ACC112 (cell line): ENCODE data around the gene EPHX1.

Experiments
- H2AFZ ChIP-seq: fragments of 200-600 bp; sonication (generic); one replicate; pipeline ENCODE4 v1.6.0; 2017; ENCODE audit warnings: antibody characterized with exemption, low read length; ENCODE audit not compliant: unreplicated experiment
- H3K27ac ChIP-seq: fragments of 200-600 bp; sonication (generic); 2 replicates; pipeline ENCODE4 v1.5.1; 2014; ENCODE audit warnings: low read depth, mild to moderate bottlenecking, antibody characterized with exemption, low read length, moderate library complexity
- H3K27me3 ChIP-seq: fragments of 200-600 bp; sonication (generic); 2 replicates; pipeline ENCODE4 v1.6.1; 2014; ENCODE audit warnings: mild to moderate bottlenecking, antibody characterized with exemption, low read length, moderate library complexity, mixed read lengths; ENCODE audit not compliant: insufficient read depth
- H3K36me3 ChIP-seq: fragments of 200-600 bp; sonication (generic); 2 replicates; pipeline ENCODE4 v1.6.1; 2016; ENCODE audit warnings: mild to moderate bottlenecking, antibody characterized with exemption, low read length, moderate library complexity, mixed read lengths; ENCODE audit not compliant: insufficient read depth
- H3K4me1 ChIP-seq: fragments of 200-600 bp; sonication (generic); one replicate; pipeline ENCODE4 v1.6.1; 2016; ENCODE audit warnings: low read length, mixed read lengths; ENCODE audit not compliant: insufficient read depth, unreplicated experiment, control insufficient read depth
- H3K4me3 ChIP-seq: fragments of 200-600 bp; sonication (generic); 2 replicates; pipeline ENCODE4 v1.5.1; 2014; ENCODE audit warnings: mild to moderate bottlenecking, low read depth, low read length
- H3K79me2 ChIP-seq: fragments of 200-600 bp; sonication (generic); one replicate; pipeline ENCODE4 v1.6.0; 2016; ENCODE audit warnings: low read length; ENCODE audit not compliant: control insufficient read depth, unreplicated experiment, insufficient read depth

The EPHX1 gene

DNA sequence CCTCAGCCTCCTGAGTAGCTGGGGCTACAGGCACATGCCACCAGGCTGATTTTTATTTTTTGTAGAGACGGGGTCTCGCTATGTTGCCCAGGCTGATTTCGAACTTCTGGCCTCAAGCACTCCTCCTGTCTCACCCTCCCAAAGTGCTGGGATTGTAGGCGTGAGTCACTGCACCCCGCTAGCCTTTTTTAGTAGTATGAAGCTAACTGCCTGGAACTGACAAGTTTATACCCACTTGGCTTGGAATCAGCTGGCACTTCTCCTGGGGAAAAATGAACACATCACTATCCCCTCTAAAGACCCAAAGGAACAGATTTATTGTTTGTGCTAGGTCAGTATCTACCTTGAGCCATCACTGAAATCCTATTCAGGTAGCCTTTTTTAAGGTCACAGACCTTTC, 53.2 kb downstream of the EPHX1 start:
- Histone ChIP-seq H3K27me3 (no peaks in the 10 kb centered on the region), H3K79me2 (no peaks in the 10 kb centered on the region), H3K36me3 (peaks cover 25% of the 10 kb centered on the region; the same call in 1 of the 2 replicates), H2AFZ (no peak overlapping the region), H3K4me3 (no peak overlapping the region), H3K4me1 (peaks cover 26% of the 10 kb centered on the region), H3K27ac (no peak overlapping the region)

DNA sequence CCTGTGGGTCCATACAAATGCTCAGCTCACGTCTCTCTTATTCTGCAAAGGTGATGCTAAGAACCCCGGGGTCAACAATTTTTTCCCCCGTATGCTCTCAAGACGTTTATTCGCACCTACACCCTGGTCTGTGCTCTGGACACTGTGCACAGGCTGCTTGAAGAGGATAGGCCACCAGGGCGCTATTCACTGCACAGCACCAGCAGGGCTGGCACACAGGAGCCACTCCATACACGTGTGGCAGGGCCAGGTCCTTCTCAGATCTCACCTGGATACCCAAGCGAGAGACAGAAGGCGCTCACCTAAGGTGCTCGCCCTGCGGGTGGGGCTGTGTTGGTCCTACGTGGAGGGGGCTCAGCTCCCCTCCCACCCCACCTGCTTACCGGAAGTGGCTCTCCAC, 55.6 kb downstream of the EPHX1 start:
- no peak overlapping the region for H3K4me3 ChIP-seq
- no peak overlapping the region for H2AFZ ChIP-seq
- H3K27ac ChIP-seq: peak overlapping the region; percentile 48; the same call in 1 of the 2 replicates
- H3K27me3 ChIP-seq: no peaks in the 10 kb centered on the region
- H3K4me1 ChIP-seq: peaks cover 26% of the 10 kb centered on the region
- H3K79me2 ChIP-seq: no peaks in the 10 kb centered on the region
- H3K36me3 ChIP-seq: peaks cover 26% of the 10 kb centered on the region; the same call in 1 of the 2 replicates

GRCh38 chr1:225866061-225866837, 56.3 kb downstream of the EPHX1 start:
- H3K27me3 ChIP-seq: no peaks in the 10 kb centered on the region
- H3K27ac ChIP-seq: peak overlapping the region; percentile 48; the same call in 1 of the 2 replicates
- no peak overlapping the region for H3K4me3 ChIP-seq
- H3K4me1 ChIP-seq: peaks cover 33% of the 10 kb centered on the region
- H3K79me2 ChIP-seq: no peaks in the 10 kb centered on the region
- H2AFZ ChIP-seq: no peak overlapping the region
- peaks cover 25% of the 10 kb centered on the region; the same call in 1 of the 2 replicates for H3K36me3 ChIP-seq

- Histone ChIP-seq H3K4me1 (peaks cover 41% of the 10 kb centered on the region), H3K4me3 (no peak overlapping the region), H3K79me2 (no peaks in the 10 kb centered on the region), H3K27me3 (no peaks in the 10 kb centered on the region), H3K27ac (no peak overlapping the region), H2AFZ (no peak overlapping the region), H3K36me3 (0 out of 2 replicates have a peak, but pooled peaks cover 18% of the 10 kb centered on the region)
Measured at GRCh38 chr1:225866981-225867380, 57.1 kb downstream of the EPHX1 start.

GRCh38 chr1:225868631-225869330, 58.9 kb downstream of the EPHX1 start:
- Histone ChIP-seq H3K4me3 (no peak overlapping the region), H2AFZ (no peak overlapping the region), H3K4me1 (peaks cover 39% of the 10 kb centered on the region), H3K27ac (no peak overlapping the region), H3K36me3 (0 out of 2 replicates have a peak, but pooled peaks cover 14% of the 10 kb centered on the region), H3K79me2 (no peaks in the 10 kb centered on the region), H3K27me3 (no peaks in the 10 kb centered on the region)

DNA sequence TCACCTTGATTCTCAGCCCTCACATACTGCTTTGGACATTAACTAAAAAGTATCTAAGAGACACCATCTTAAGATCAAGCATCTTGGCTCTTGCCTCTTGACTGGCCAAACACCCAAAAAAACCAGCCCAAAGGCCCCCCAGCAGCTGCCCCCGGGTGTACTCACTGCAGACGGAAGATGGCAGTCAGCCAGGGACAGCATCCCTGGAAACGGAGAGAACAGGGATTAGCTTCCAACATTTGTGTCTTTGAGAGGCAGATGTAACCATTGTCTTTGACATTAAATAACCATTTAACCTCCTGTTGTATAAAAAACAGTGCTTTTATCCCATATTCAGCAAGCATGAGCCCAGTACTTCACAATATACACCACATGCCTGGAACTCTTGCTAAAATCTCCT, 61.0 kb downstream of the EPHX1 start:
- 0 out of 2 replicates have a peak, but pooled peaks cover 9% of the 10 kb centered on the region for H3K36me3 ChIP-seq
- H3K4me3 ChIP-seq: no peak overlapping the region
- H3K4me1 ChIP-seq: peaks cover 28% of the 10 kb centered on the region
- H3K27me3 ChIP-seq: no peaks in the 10 kb centered on the region
- H3K79me2 ChIP-seq: no peaks in the 10 kb centered on the region
- no peak overlapping the region for H2AFZ ChIP-seq
- no peak overlapping the region for H3K27ac ChIP-seq

GRCh38 chr1:225871359-225872074, 61.6 kb downstream of the EPHX1 start:
- H3K4me1 ChIP-seq: peaks cover 22% of the 10 kb centered on the region
- no peak overlapping the region for H3K4me3 ChIP-seq
- H2AFZ ChIP-seq: no peak overlapping the region
- H3K27ac ChIP-seq: peak overlapping the region; percentile 21; the same call in 1 of the 2 replicates
- H3K36me3 ChIP-seq: 0 out of 2 replicates have a peak, but pooled peaks cover 9% of the 10 kb centered on the region
- H3K27me3 ChIP-seq: no peaks in the 10 kb centered on the region
- H3K79me2 ChIP-seq: no peaks in the 10 kb centered on the region

DNA sequence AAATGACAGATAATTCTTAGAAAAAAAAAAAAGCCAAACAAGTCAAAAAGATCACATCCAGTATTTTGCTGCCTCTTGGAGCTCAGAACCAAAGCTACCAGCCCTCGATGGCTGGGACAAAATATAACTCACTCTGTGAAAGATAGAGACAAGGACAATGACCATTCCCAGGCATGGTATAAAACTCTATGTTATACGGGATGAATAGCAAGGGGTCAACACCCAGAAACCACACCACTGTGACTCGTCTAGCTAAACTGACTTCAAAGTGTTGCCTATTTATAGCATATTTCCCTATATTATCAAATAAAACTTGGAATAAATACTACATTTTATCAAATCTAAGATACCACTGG, 62.1 kb downstream of the EPHX1 start:
- H3K79me2 ChIP-seq: no peaks in the 10 kb centered on the region
- H3K27me3 ChIP-seq: no peaks in the 10 kb centered on the region
- H3K36me3 ChIP-seq: 0 out of 2 replicates have a peak, but pooled peaks cover 9% of the 10 kb centered on the region
- H3K4me3 ChIP-seq: no peak overlapping the region
- H2AFZ ChIP-seq: no peak overlapping the region
- peaks cover 16% of the 10 kb centered on the region for H3K4me1 ChIP-seq
- H3K27ac ChIP-seq: peak overlapping the region; percentile 21; the same call in 1 of the 2 replicates

GRCh38 chr1:225873281-225873850, 63.4 kb downstream of the EPHX1 start:
- no peak overlapping the region for H3K4me3 ChIP-seq
- H2AFZ ChIP-seq: no peak overlapping the region
- no peaks in the 10 kb centered on the region for H3K79me2 ChIP-seq
- no peak overlapping the region for H3K27ac ChIP-seq
- H3K4me1 ChIP-seq: peaks cover 27% of the 10 kb centered on the region
- H3K27me3 ChIP-seq: no peaks in the 10 kb centered on the region
- 0 out of 2 replicates have a peak, but pooled peaks cover 9% of the 10 kb centered on the region for H3K36me3 ChIP-seq

DNA sequence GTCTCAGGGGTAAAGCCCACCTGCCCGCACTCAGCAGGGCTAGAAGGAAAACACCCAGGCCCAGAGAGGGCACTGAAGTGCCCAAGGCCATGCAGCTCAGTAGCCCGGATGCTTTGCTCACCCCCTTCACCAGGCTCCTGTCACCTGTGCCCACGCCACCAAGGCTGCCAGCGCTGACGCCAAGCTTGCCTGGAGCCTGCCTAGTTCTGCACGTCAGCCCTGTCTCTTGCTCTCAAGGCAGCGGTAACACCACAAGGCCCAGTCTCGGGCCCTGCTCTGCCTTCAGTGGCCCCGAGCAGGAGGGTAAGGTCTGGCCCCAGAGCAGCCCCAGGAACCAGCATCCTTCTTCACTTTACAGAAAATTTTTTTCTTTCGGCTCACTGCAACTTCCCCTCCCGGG, 64.5 kb downstream of the EPHX1 start:
- H3K36me3 ChIP-seq: 0 out of 2 replicates have a peak, but pooled peaks cover 6% of the 10 kb centered on the region
- no peaks in the 10 kb centered on the region for H3K27me3 ChIP-seq
- no peak overlapping the region for H2AFZ ChIP-seq
- peaks cover 1% of the 10 kb centered on the region for H3K79me2 ChIP-seq
- H3K4me3 ChIP-seq: no peak overlapping the region
- H3K27ac ChIP-seq: no peak overlapping the region
- peaks cover 29% of the 10 kb centered on the region for H3K4me1 ChIP-seq
